BLaER1 treated with 17β-estradiol and CSF1 and Interleukin-3, amounts not matched to agents 10 nM and 100 nM (cell line): ENCODE data around the gene PLCXD3.
"Not testable (repeated sequence)": the region's sequence is repeated elsewhere in the genome, so short reads cannot be mapped to it uniquely, and the experiment has no call there.

Experiments
- H3K27ac ChIP-seq, 11 experiments: shearing (Covaris generic); formaldehyde crosslinking; 2 replicates each; pipeline ENCODE4 v1.8.1; 2022
- H3K27me3 ChIP-seq, 11 experiments: shearing (Covaris generic); formaldehyde crosslinking; 2 replicates each; pipeline ENCODE4 v1.8.1; 2022
- H3K36me3 ChIP-seq, 11 experiments: shearing (Covaris generic); formaldehyde crosslinking; 2 replicates each; pipeline ENCODE4 v1.8.1; 2022
- H3K4me1 ChIP-seq, 10 experiments: shearing (Covaris generic); formaldehyde crosslinking; 2 replicates each; pipeline ENCODE4 v1.8.1; 2022
- H3K4me2 ChIP-seq, 11 experiments: shearing (Covaris generic); formaldehyde crosslinking; 2 replicates each; pipeline ENCODE4 v1.8.1; 2022
- H3K4me3 ChIP-seq, 10 experiments: shearing (Covaris generic); formaldehyde crosslinking; 2 replicates each; pipeline ENCODE4 v1.8.1; 2022
- H3K9ac ChIP-seq, 11 experiments: shearing (Covaris generic); formaldehyde crosslinking; 2 replicates each; pipeline ENCODE4 v1.8.1; 2022
- H3K9me3 ChIP-seq, 11 experiments: shearing (Covaris generic); formaldehyde crosslinking; replicated peaks in 1 of 11; 2 replicates each; pipeline ENCODE4 v1.8.1; 2022
- H4K20me1 ChIP-seq, 11 experiments: shearing (Covaris generic); formaldehyde crosslinking; 2 replicates each; pipeline ENCODE4 v1.8.1; 2022
- Cebpa-rat ChIP-seq, 11 experiments: shearing (Covaris generic); IDR thresholded peaks; 2 replicates each; pipeline ENCODE4 v1.8.1; 2022

Gene PLCXD3

GRCh38 chr5:41325074-41325473 lies 185.3 kb downstream of the PLCXD3 start:
- H3K9me3 ChIP-seq: 0 out of 22 replicates have a peak, but pooled peaks cover 0 to 7% (median 0%) of the 10 kb centered on the region in 11 experiments
- H3K27ac ChIP-seq: no peak overlapping the region
- H3K4me2 ChIP-seq: no peak overlapping the region
- H3K27me3 ChIP-seq: no peaks in the 10 kb centered on the region
- no peaks in the 10 kb centered on the region for H3K36me3 ChIP-seq
- no peak overlapping the region for H3K9ac ChIP-seq
- H4K20me1 ChIP-seq: no peaks in the 10 kb centered on the region
- no peaks in the 10 kb centered on the region for H3K4me1 ChIP-seq
- TF ChIP-seq Cebpa-rat (IDR thresholded peaks at IDR 0.05): no peak
- no peak overlapping the region for H3K4me3 ChIP-seq

- H4K20me1 ChIP-seq, H3K4me3 ChIP-seq, H3K36me3 ChIP-seq, H3K4me1 ChIP-seq, H3K27ac ChIP-seq, H3K27me3 ChIP-seq, H3K9me3 ChIP-seq, H3K4me2 ChIP-seq, H3K9ac ChIP-seq: not testable (repeated sequence)
Measured at GRCh38 chr5:41322826-41323225, 187.6 kb downstream of the PLCXD3 start.

- TF ChIP-seq Cebpa-rat (IDR thresholded peaks at IDR 0.05): no peak
- Histone ChIP-seq H4K20me1 (no peaks in the 10 kb centered on the region), H3K27ac (no peak overlapping the region), H3K4me2 (no peak overlapping the region), H3K36me3 (no peaks in the 10 kb centered on the region), H3K4me1 (no peaks in the 10 kb centered on the region), H3K9ac (no peak overlapping the region), H3K27me3 (no peaks in the 10 kb centered on the region), H3K4me3 (no peak overlapping the region), H3K9me3 (no peaks in the 10 kb centered on the region)
Measured at GRCh38 chr5:41312478-41313060, 197.8 kb downstream of the PLCXD3 start.

GRCh38 chr5:41312066-41312465 lies 198.3 kb downstream of the PLCXD3 start:
- no peak overlapping the region for H3K4me3 ChIP-seq
- no peak overlapping the region for H3K27ac ChIP-seq

GRCh38 chr5:41309275-41309674 lies 201.1 kb downstream of the PLCXD3 start:
- Histone ChIP-seq H3K27ac (no peak overlapping the region), H3K4me1 (no peaks in the 10 kb centered on the region), H3K36me3 (no peaks in the 10 kb centered on the region), H3K9me3 (no peaks in the 10 kb centered on the region), H3K4me3 (no peak overlapping the region), H3K9ac (no peak overlapping the region), H3K4me2 (no peak overlapping the region), H3K27me3 (no peaks in the 10 kb centered on the region), H4K20me1 (no peaks in the 10 kb centered on the region)
- TF ChIP-seq Cebpa-rat (IDR thresholded peaks at IDR 0.05): no peak

More at GRCh38 chr5:41312066-41312465, 198.3 kb downstream of the PLCXD3 start:
- no peaks in the 10 kb centered on the region for H3K9me3 ChIP-seq
- H4K20me1 ChIP-seq: no peaks in the 10 kb centered on the region
- H3K4me1 ChIP-seq: no peaks in the 10 kb centered on the region
- no peak overlapping the region for H3K9ac ChIP-seq
- TF ChIP-seq Cebpa-rat (IDR thresholded peaks at IDR 0.05): no peak
- no peaks in the 10 kb centered on the region for H3K36me3 ChIP-seq
- no peak overlapping the region for H3K4me2 ChIP-seq
- no peaks in the 10 kb centered on the region for H3K27me3 ChIP-seq

GRCh38 chr5:41306005-41306404 lies 204.4 kb downstream of the PLCXD3 start:
- Histone ChIP-seq H3K36me3 (no peaks in the 10 kb centered on the region), H3K9ac (no peak overlapping the region), H3K4me3 (no peak overlapping the region), H3K4me2 (no peak overlapping the region), H3K4me1 (no peaks in the 10 kb centered on the region), H3K9me3 (no peaks in the 10 kb centered on the region), H4K20me1 (no peaks in the 10 kb centered on the region), H3K27me3 (no peaks in the 10 kb centered on the region), H3K27ac (no peak overlapping the region)
- TF ChIP-seq Cebpa-rat (IDR thresholded peaks at IDR 0.05): no peak

GRCh38 chr5:41305056-41305455 lies 205.3 kb downstream of the PLCXD3 start:
- Histone ChIP-seq H3K9ac (no peak overlapping the region), H3K36me3 (no peaks in the 10 kb centered on the region), H3K27me3 (no peaks in the 10 kb centered on the region), H4K20me1 (no peaks in the 10 kb centered on the region), H3K4me2 (no peak overlapping the region), H3K27ac (no peak overlapping the region), H3K4me1 (no peaks in the 10 kb centered on the region), H3K9me3 (no peaks in the 10 kb centered on the region), H3K4me3 (no peak overlapping the region)
- no peak for TF ChIP-seq Cebpa-rat (IDR thresholded peaks at IDR 0.05)

GRCh38 chr5:41296066-41296465 lies 214.3 kb downstream of the PLCXD3 start:
- Histone ChIP-seq H3K9ac (no peak overlapping the region), H3K27me3 (no peaks in the 10 kb centered on the region), H3K4me2 (no peak overlapping the region), H3K4me3 (no peak overlapping the region), H4K20me1 (no peaks in the 10 kb centered on the region), H3K9me3 (peaks cover 0 to 5% (median 2%) of the 10 kb centered on the region in 11 experiments; a peak in 19 of 22 replicates), H3K36me3 (no peaks in the 10 kb centered on the region), H3K4me1 (no peaks in the 10 kb centered on the region), H3K27ac (no peak overlapping the region)
- TF ChIP-seq Cebpa-rat (IDR thresholded peaks at IDR 0.05): no peak

GRCh38 chr5:41291323-41291722 lies 219.1 kb downstream of the PLCXD3 start:
- Histone ChIP-seq H3K9me3 (peaks cover 10 to 18% (median 15%) of the 10 kb centered on the region in 11 experiments), H3K27me3 (no peaks in the 10 kb centered on the region), H3K4me3 (no peak overlapping the region), H3K4me2 (no peak overlapping the region), H3K9ac (no peak overlapping the region), H3K36me3 (no peaks in the 10 kb centered on the region), H3K4me1 (no peaks in the 10 kb centered on the region), H3K27ac (no peak overlapping the region), H4K20me1 (no peaks in the 10 kb centered on the region)
- TF ChIP-seq Cebpa-rat (IDR thresholded peaks at IDR 0.05): no peak

GRCh38 chr5:41290810-41291209 lies 219.6 kb downstream of the PLCXD3 start:
- H4K20me1 ChIP-seq: no peaks in the 10 kb centered on the region
- no peak for TF ChIP-seq Cebpa-rat (IDR thresholded peaks at IDR 0.05)
- no peaks in the 10 kb centered on the region for H3K27me3 ChIP-seq
- no peak overlapping the region for H3K4me2 ChIP-seq
- H3K9ac ChIP-seq: no peak overlapping the region
- H3K36me3 ChIP-seq: no peaks in the 10 kb centered on the region
- no peak overlapping the region for H3K27ac ChIP-seq
- H3K4me3 ChIP-seq: no peak overlapping the region
- no peaks in the 10 kb centered on the region for H3K4me1 ChIP-seq
- peaks cover 10 to 18% (median 15%) of the 10 kb centered on the region in 11 experiments for H3K9me3 ChIP-seq
